T-cell (primary cell): ENCODE results near the gene MYO18B. TPM values are rescaled to one million over a fixed set of nuclear protein-coding genes. Genes with fewer than 3 reads are reported as not detected.

Source experiments
- ATAC-seq, 4 experiments: fragments of 200-7000 bp in 3 of 4; fragments of 150-1000 bp in 1 of 4; cut with Tn5 transposase; replicated peaks in 1 of 4; 1 replicate in 3 of 4; 2 replicates in 1 of 4; pipeline ENCODE4 v1.10.0; 2021; ENCODE audit warnings: moderate library complexity in 3 of 4, mild to moderate bottlenecking in 2 of 4, moderate number of reproducible peaks in 1 of 4
- CTCF ChIA-PET, 2 donors: fragments of 300-600 bp; sonication (Branson Sonifier 250); formaldehyde crosslinking; loops; one replicate each; lab custom pipeline; 2022; ENCODE audit warnings: antibody characterized with exemption in 2 of 2; lab: Charles Lee
- POLR2A ChIA-PET, 2 donors: fragments of 300-600 bp; sonication (Branson Sonifier 250); formaldehyde crosslinking; loops; one replicate each; lab custom pipeline; 2022; ENCODE audit warnings: antibody characterized with exemption in 2 of 2; lab: Charles Lee
- DNase-seq, 35 experiments: peaks; one replicate each; pipeline versions ENCODE4 v3.0.0 to v3.0.0-alpha.2; 2013 to 2023
- H3K27ac ChIP-seq: one replicate; pipeline ENCODE4 v1.5.1; 2013; ENCODE audit warnings: low read length
- H3K27me3 ChIP-seq, 2 experiments: replicated peaks in 1 of 2; 1 replicate in 1 of 2; 2 replicates in 1 of 2; pipeline versions ENCODE4 v1.6.1 to v1.7.0; 2013; ENCODE audit warnings: low read length in 1 of 2, mixed read lengths in 1 of 2; ENCODE audit not compliant: control insufficient read depth in 2 of 2, insufficient read depth in 2 of 2; ENCODE audit errors: extremely low read depth in 1 of 2
- H3K36me3 ChIP-seq, 2 donors: 1 replicate in 1 of 2; 2 replicates in 1 of 2; pipeline versions ENCODE4 v1.6.1 to v1.7.0; 2013; ENCODE audit warnings: low read length in 1 of 2; ENCODE audit not compliant: control insufficient read depth in 2 of 2, insufficient read depth in 1 of 2; ENCODE audit errors: extremely low read depth in 1 of 2
- H3K4me1 ChIP-seq, 2 experiments: 1 replicate in 1 of 2; 2 replicates in 1 of 2; pipeline versions ENCODE4 v1.6.1 to v1.7.0; 2013; ENCODE audit warnings: low read length in 2 of 2, mixed read lengths in 1 of 2; ENCODE audit not compliant: insufficient read depth in 2 of 2, control insufficient read depth in 1 of 2; ENCODE audit errors: extremely low read depth in 1 of 2
- H3K4me3 ChIP-seq, 2 donors: 1 replicate in 1 of 2; 2 replicates in 1 of 2; pipeline versions ENCODE4 v1.5.1 to v1.7.0; 2013; ENCODE audit warnings: mild to moderate bottlenecking in 2 of 2, low read length in 1 of 2, moderate library complexity in 1 of 2; ENCODE audit not compliant: control insufficient read depth in 1 of 2; ENCODE audit errors: extremely low read depth in 1 of 2
- H3K9me3 ChIP-seq: 2 replicates; pipeline ENCODE4 v1.7.0; 2013
- H3K27ac Mint-ChIP-seq, 2 donors: one replicate each; pipeline ENCODE4 v1.8.0; 2020 to 2021; ENCODE audit warnings: mild to moderate bottlenecking in 2 of 2, mixed read lengths in 2 of 2
- H3K27me3 Mint-ChIP-seq, 2 donors: one replicate each; pipeline ENCODE4 v1.8.0; 2021 to 2022; ENCODE audit warnings: mixed read lengths in 2 of 2
- H3K36me3 Mint-ChIP-seq: one replicate; pipeline ENCODE4 v1.8.0; 2021; ENCODE audit warnings: mixed read lengths
- H3K4me1 Mint-ChIP-seq, 3 donors: one replicate each; pipeline ENCODE4 v1.8.0; 2020 to 2022; ENCODE audit warnings: mixed read lengths in 3 of 3, mild to moderate bottlenecking in 1 of 3
- H3K4me3 Mint-ChIP-seq, 3 donors: one replicate each; pipeline ENCODE4 v1.8.0; 2020 to 2022; ENCODE audit warnings: mild to moderate bottlenecking in 3 of 3, mixed read lengths in 3 of 3, moderate library complexity in 3 of 3
- H3K9me3 Mint-ChIP-seq, 3 donors: one replicate each; pipeline ENCODE4 v1.8.0; 2020 to 2022; ENCODE audit warnings: mixed read lengths in 3 of 3
- WGBS: methylation state at CpG from one replicate; pipeline ENCODE4 v1.1.5; 2013; ENCODE audit warnings: missing lambda C conversion rate; ENCODE audit not compliant: insufficient coverage; 5-methylcytosine and 5-hydroxymethylcytosine counted together
- total RNA-seq, 35 experiments: library from RNA in 6 of 35; stranded (reverse) in 6 of 35; fragments of 120-200 nt in 1 of 35; gene quantifications; one replicate each; pipeline versions ENCODE4 v1.2.1 to v1.2.4 and lab custom pipeline; 2013 to 2026

The MYO18B gene
- total RNA-seq, 5 donors from 2014 or later (not counting 1 experiment from before 2014, with no cell fraction given), result 0.18 to 0.70 (median 0.26) TPM; not detected in 1

DNA sequence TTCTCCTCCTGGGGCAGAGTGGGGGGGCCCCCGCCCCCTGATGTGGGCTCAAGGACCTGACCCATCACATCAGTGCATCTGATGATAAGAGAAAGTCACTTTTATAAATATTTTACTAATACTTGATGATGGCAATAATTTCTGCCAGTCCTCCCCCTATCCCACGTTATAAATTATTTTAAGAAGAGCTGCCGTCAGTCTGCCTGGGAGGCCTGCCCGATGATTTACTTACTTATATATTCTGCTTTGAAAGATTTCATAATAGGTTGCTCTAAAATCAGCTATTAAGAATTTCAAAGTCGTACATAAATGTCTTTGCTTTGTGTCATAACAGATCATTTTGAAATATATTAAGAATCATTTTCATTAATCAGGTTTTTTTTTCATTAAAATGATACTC lies 58.8 kb downstream of the MYO18B start:
- no CpG with 5 or more reads among the region's 5 CpGs for WGBS
- DNase-seq (no peak), ATAC-seq (no peak)
- Histone ChIP-seq H3K36me3 (no peaks in the 10 kb centered on the region), H3K9me3 (no peaks in the 10 kb centered on the region), H3K4me3 (no peak overlapping the region), H3K27me3 (peaks cover 0 to 17% of the 10 kb centered on the region in 2 experiments), H3K27ac (no peak overlapping the region), H3K4me1 (no peaks in the 10 kb centered on the region)
- Mint-ChIP-seq H3K27me3 (peaks cover 5 to 15% of the 10 kb centered on the region in 2 donors), H3K4me3 (no peak overlapping the region), H3K4me1 (no peaks in the 10 kb centered on the region), H3K9me3 (no peaks in the 10 kb centered on the region), H3K27ac (no peak overlapping the region), H3K36me3 (no peaks in the 10 kb centered on the region)
- CTCF ChIA-PET, result no interaction called here
- POLR2A ChIA-PET, result no interaction called here

DNA sequence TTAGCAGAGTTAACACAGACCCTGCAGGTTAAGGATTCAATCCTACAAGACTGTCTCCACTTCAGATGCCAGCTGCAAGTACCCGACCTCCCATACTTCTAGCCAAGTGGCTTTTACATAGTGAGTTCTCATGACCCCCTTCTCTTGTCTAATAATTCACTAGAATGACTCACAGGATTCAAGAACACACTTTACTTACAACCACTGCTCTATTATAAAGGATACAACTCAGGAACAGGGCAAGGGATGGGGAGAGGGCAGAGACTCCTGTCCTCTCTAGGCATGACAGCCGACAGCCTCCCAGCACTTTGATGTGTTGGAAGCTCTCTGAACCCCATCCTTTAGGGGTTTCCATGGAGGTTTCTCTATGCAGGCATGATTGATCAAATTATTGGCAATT lies 60.0 kb downstream of the MYO18B start:
- POLR2A ChIA-PET, result no interaction called here

DNA sequence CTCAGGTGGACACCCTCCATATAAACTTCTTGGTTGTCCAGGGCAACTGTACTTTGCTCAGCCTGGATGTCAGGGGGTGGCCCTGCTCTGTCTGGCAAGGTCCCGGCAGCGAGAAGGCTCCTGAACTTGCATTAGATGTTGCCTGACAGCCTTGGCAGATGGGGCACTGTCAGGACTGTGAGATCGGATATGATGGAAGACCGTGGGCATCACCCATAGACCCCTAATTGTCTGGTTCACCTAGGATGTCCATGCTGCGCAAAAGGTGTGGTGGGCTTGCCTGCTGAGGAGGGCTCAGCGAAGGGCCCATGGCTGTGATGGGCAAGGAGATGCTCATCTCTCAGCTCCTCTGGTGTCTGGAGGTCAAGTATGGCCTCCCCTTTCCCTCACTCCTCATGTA lies 62.7 kb downstream of the MYO18B start:
- no peak overlapping the region for H3K27ac Mint-ChIP-seq
- ChIA-PET POLR2A (no interaction called here), CTCF (no interaction called here)
- Histone ChIP-seq H3K4me1 (no peaks in the 10 kb centered on the region), H3K36me3 (no peaks in the 10 kb centered on the region), H3K9me3 (no peaks in the 10 kb centered on the region), H3K27me3 (peaks cover 0 to 11% of the 10 kb centered on the region in 2 experiments), H3K27ac (no peak overlapping the region), H3K4me3 (no peak overlapping the region)
- peaks cover 8 to 13% of the 10 kb centered on the region in 2 donors for H3K27me3 Mint-ChIP-seq
- ATAC-seq (no peak), DNase-seq (no peak)
- H3K4me3 Mint-ChIP-seq, result no peak overlapping the region
- WGBS, result 82% methylated on average over 5 of the region's 6 CpGs
- no peaks in the 10 kb centered on the region for H3K4me1 Mint-ChIP-seq
- H3K36me3 Mint-ChIP-seq, result no peaks in the 10 kb centered on the region
- H3K9me3 Mint-ChIP-seq, result peaks cover 0 to 4% (median 0%) of the 10 kb centered on the region in 3 donors

More for the DNA sequence above, 60.0 kb downstream of the MYO18B start:
- ATAC-seq (no peak), DNase-seq (no peak)
- H3K27ac ChIP-seq, result no peak overlapping the region
- Mint-ChIP-seq H3K36me3 (no peaks in the 10 kb centered on the region), H3K27me3 (peaks cover 8 to 17% of the 10 kb centered on the region in 2 donors), H3K9me3 (no peaks in the 10 kb centered on the region), H3K27ac (no peak overlapping the region), H3K4me1 (no peaks in the 10 kb centered on the region), H3K4me3 (no peak overlapping the region)
- H3K4me3 ChIP-seq, result no peak overlapping the region
- H3K27me3 ChIP-seq, result peaks cover 0 to 17% of the 10 kb centered on the region in 2 experiments
- no CpG with 5 or more reads among the region's 2 CpGs for WGBS
- H3K36me3 ChIP-seq, result no peaks in the 10 kb centered on the region
- H3K4me1 ChIP-seq, result no peaks in the 10 kb centered on the region
- H3K9me3 ChIP-seq, result no peaks in the 10 kb centered on the region
- CTCF ChIA-PET, result interaction anchor here in 1 of 2 donors (0.6 kb wide), 1 partner anchor 249 kb away, joined by 3 read pairs; no protein-coding TSS in a partner anchor

DNA sequence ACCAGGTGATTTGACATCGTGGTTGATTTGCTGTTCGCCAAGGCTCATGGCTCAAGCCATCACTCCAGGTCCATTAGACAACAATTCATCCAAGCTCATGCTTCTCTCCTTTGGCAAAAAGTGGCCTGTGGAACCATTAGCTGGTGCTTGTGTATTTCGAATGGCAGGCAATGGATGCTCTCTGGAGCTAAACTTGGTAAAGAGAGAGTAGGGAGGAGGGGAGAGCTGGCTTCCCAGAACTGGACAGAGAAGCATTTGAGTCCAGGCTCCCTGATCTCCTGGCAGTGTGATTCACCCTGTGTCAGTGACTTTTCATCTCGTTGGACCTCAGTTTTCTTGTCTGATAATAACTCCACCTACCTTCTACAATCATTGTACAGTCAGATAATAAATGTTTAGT lies 64.6 kb downstream of the MYO18B start:
- CTCF ChIA-PET, result no interaction called here
- H3K27me3 Mint-ChIP-seq, result peaks cover 7 to 8% of the 10 kb centered on the region in 2 donors
- Histone ChIP-seq H3K9me3 (no peaks in the 10 kb centered on the region), H3K4me1 (no peaks in the 10 kb centered on the region), H3K36me3 (no peaks in the 10 kb centered on the region), H3K27ac (no peak overlapping the region), H3K27me3 (peaks cover 0 to 6% of the 10 kb centered on the region in 2 experiments), H3K4me3 (no peak overlapping the region)
- no peaks in the 10 kb centered on the region for H3K36me3 Mint-ChIP-seq
- ATAC-seq (no peak), DNase-seq (no peak)
- POLR2A ChIA-PET, result no interaction called here
- no peaks in the 10 kb centered on the region for H3K4me1 Mint-ChIP-seq
- WGBS, result 100% methylated on average over 1 of the region's 4 CpGs
- H3K4me3 Mint-ChIP-seq, result no peak overlapping the region
- H3K9me3 Mint-ChIP-seq, result peaks cover 0 to 4% (median 0%) of the 10 kb centered on the region in 3 donors
- no peak overlapping the region for H3K27ac Mint-ChIP-seq

DNA sequence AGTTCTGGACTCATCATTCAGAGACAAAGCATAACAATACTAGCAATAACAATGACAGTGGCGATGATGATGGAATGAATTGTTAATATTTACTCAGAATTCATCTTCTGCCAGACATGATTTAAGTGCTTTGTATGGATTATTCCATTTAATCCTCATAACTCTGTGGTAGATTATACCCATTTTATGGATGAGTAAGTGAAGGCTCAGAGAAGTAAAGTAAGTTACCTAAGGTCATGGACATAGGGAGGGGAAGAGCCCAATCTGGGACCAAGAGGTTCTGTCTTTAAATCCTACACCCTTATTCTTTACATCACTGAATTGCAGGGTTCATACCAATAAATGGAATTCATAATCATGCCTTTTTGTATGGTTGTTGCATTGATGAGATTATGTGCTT lies 72.7 kb downstream of the MYO18B start:
- DNase-seq, result no peak
- WGBS, result no CpG with 5 or more reads among the region's 1 CpG
- CTCF ChIA-PET, result no interaction called here

DNA sequence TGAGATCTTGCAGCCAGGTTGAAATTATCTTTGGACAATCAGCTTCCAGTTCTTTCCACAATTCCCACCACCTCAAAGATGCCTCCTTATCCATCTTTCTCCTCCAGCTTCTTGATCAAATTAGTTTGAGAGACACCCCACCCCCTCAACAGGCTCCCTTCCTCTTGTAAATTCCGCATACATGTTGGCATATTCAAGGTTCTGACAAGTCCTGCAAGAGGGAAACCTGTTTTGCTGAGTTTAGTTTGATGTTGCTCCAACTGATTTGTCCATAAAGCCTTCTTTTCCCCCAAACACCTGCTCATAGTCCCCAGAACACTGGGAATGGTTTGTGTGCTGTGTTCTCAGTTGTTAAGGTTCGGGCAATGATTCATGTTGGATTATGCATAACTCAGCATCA lies 73.6 kb downstream of the MYO18B start:
- DNase-seq (no peak), ATAC-seq (no peak)
- WGBS, result no CpG with 5 or more reads among the region's 2 CpGs
- H3K27me3 Mint-ChIP-seq, result peaks cover 15 to 30% of the 10 kb centered on the region in 2 donors
- Histone ChIP-seq H3K9me3 (no peaks in the 10 kb centered on the region), H3K36me3 (no peaks in the 10 kb centered on the region), H3K27me3 (peaks cover 0 to 17% of the 10 kb centered on the region in 2 experiments), H3K27ac (no peak overlapping the region), H3K4me3 (no peak overlapping the region), H3K4me1 (no peaks in the 10 kb centered on the region)
- no peak overlapping the region for H3K4me3 Mint-ChIP-seq
- no peaks in the 10 kb centered on the region for H3K36me3 Mint-ChIP-seq
- ChIA-PET POLR2A (no interaction called here), CTCF (no interaction called here)
- H3K4me1 Mint-ChIP-seq, result no peaks in the 10 kb centered on the region
- H3K27ac Mint-ChIP-seq, result no peak overlapping the region
- peaks cover 0 to 4% (median 0%) of the 10 kb centered on the region in 3 donors for H3K9me3 Mint-ChIP-seq

More for the DNA sequence above, 72.7 kb downstream of the MYO18B start:
- H3K27ac Mint-ChIP-seq, result no peak overlapping the region
- no peaks in the 10 kb centered on the region for H3K9me3 ChIP-seq
- no peaks in the 10 kb centered on the region for H3K4me1 Mint-ChIP-seq
- H3K27ac ChIP-seq, result no peak overlapping the region
- H3K27me3 Mint-ChIP-seq, result peaks cover 15 to 30% of the 10 kb centered on the region in 2 donors
- POLR2A ChIA-PET, result no interaction called here
- no peaks in the 10 kb centered on the region for H3K36me3 Mint-ChIP-seq
- no peak for ATAC-seq
- peaks cover 0 to 17% of the 10 kb centered on the region in 2 experiments for H3K27me3 ChIP-seq
- no peak overlapping the region for H3K4me3 ChIP-seq
- no peaks in the 10 kb centered on the region for H3K36me3 ChIP-seq
- H3K4me3 Mint-ChIP-seq, result no peak overlapping the region
- no peaks in the 10 kb centered on the region for H3K9me3 Mint-ChIP-seq
- no peaks in the 10 kb centered on the region for H3K4me1 ChIP-seq
